Heart right ventricle (tissue), 16 donors: ENCODE data around the gene PNKP. TPM values are rescaled to one million over a fixed set of nuclear protein-coding genes. Genes with fewer than 3 reads are reported as not detected.
A peak's percentile ranks its signal among the peaks of the same experiment; 100 is the strongest.

Source experiments
- ATAC-seq, 8 donors: fragments of 200-7000 bp; cut with Tn5 transposase; one replicate each; pipeline ENCODE4 v1.9.1; 2020; ENCODE audit warnings: mild to moderate bottlenecking in 8 of 8, moderate library complexity in 8 of 8, moderate number of reproducible peaks in 1 of 8
- DNase-seq, 2 donors: peaks; one replicate each; pipeline ENCODE4 v3.0.0-alpha.2; 2020
- H3K27ac ChIP-seq, 10 donors: fragments of 200-600 bp; sonication (generic) in 2 of 10; one replicate each; pipeline versions ENCODE4 v1.5.0 to v1.8.0; 2020 to 2022; ENCODE audit warnings: mild to moderate bottlenecking in 3 of 10
- H3K27me3 ChIP-seq, 7 donors: fragments of 200-600 bp; one replicate each; pipeline ENCODE4 v1.8.0; 2021 to 2022; ENCODE audit warnings: mild to moderate bottlenecking in 2 of 7
- H3K36me3 ChIP-seq, 9 donors: fragments of 200-600 bp; sonication (generic) in 1 of 9; one replicate each; pipeline versions ENCODE4 v1.5.0 to v1.8.0; 2020 to 2022; ENCODE audit warnings: mild to moderate bottlenecking in 2 of 9
- H3K4me1 ChIP-seq, 9 donors: fragments of 200-600 bp; sonication (generic) in 1 of 9; one replicate each; pipeline versions ENCODE4 v1.5.0 to v1.8.0; 2020 to 2022; ENCODE audit warnings: mild to moderate bottlenecking in 4 of 9
- H3K4me3 ChIP-seq, 10 donors: fragments of 200-600 bp; sonication (generic) in 2 of 10; one replicate each; pipeline versions ENCODE4 v1.5.0 to v1.8.0; 2020 to 2022; ENCODE audit warnings: mild to moderate bottlenecking in 7 of 10, moderate library complexity in 2 of 10
- H3K9me3 ChIP-seq, 11 donors: fragments of 200-600 bp in 10 of 11; sonication (generic) in 2 of 11; one replicate each; pipeline versions ENCODE4 v1.5.0 to v1.8.0; 2013 to 2022; ENCODE audit warnings: mild to moderate bottlenecking in 2 of 11, control low read depth in 1 of 11, moderate library complexity in 1 of 11
- WGBS, 2 donors: extraction: QIAGEN DNeasy Blood & Tissue Kit; methylation state at CpG; one replicate each; pipeline ENCODE4 v1.1.7; 2013; ENCODE audit warnings: inconsistent platforms in 1 of 2; 5-methylcytosine and 5-hydroxymethylcytosine counted together
- intact Hi-C, 10 donors: fragments of 100-400 bp; cut with DNase I; formaldehyde crosslinking; loops; one replicate each; pipeline versions ENCODE4 v1.11.1 to v1.14.2; 2022
- polyA plus RNA-seq, 2 donors: library from polyadenylated mRNA; stranded (reverse); fragments of 200-250 nt; gene quantifications; one replicate each; pipeline ENCODE4 v1.2.3, GENCODE V29; 2013
- total RNA-seq, 10 donors: library from RNA; stranded (reverse); fragmentation: NEBNext Ultra II Directional in 3 of 10; extraction: Animal tissue kit (Norgen Biotek cat#: 25700) in 3 of 10; gene quantifications; one replicate each; pipeline versions ENCODE4 v1.2.1 to v1.2.4, GENCODE V29; 2021 to 2023
- TF ChIP-seq, protein P1 (sequence below), 9 donors: fragments of 200-600 bp; sonication (generic) in 2 of 9; IDR thresholded peaks; one replicate each; pipeline versions ENCODE4 v1.5.0 to v1.8.0; 2021 to 2022; ENCODE audit warnings: antibody characterized with exemption in 9 of 9, mild to moderate bottlenecking in 5 of 9, moderate library complexity in 1 of 9
- donor health status: Arrhythmogenic right ventricular cardiomyopathy.
- donor health status: ischemic (EF 13 %, LVEDD 7.1; RV severe dilation, severe dysfunction).
- donor health status: healthy with polysubstance abuse.
- donor health status: DM: no; HTN: yes; CAD: no.
- donor health status: DM: no; HTN: no; CAD: no.
- donor health status: ischemic (EF 25% LVEDD 6.9; RV normal size, moderate dysfunction).
- donor health status: ischemic (EF 25% LVEDD 5.7; RV mildly dilated, moderate dysfunction).
- donor health status: healthy.
- donor health status: DM: yes; HTN: yes; CAD: no.
- donor health status: Ischemic cardiomyopathy.
- donor health status: ischemic (EF 35%, LVEDD 5.7; RV mildly dilated, moderate dysfunction).
- donor health status: nonischemic (EF 11% LVEDD 7.7; RV severe dilation, severe dysfunction).
- donor health status: DM: yes; HTN: yes; CAD: no.
- donor health status: PGD.
- donor health status: ischemic (EF 29% LVEDD 5.4; RV normal size, mild dysfunction).
- donor health status: nonischemic (EF 23%, LVEDD 6.1; RV moderate dilation, normal function).

The PNKP gene
- total and polyA plus RNA-seq, 12 donors = 24.0 to 91.7 (median 34.6) TPM

DNA sequence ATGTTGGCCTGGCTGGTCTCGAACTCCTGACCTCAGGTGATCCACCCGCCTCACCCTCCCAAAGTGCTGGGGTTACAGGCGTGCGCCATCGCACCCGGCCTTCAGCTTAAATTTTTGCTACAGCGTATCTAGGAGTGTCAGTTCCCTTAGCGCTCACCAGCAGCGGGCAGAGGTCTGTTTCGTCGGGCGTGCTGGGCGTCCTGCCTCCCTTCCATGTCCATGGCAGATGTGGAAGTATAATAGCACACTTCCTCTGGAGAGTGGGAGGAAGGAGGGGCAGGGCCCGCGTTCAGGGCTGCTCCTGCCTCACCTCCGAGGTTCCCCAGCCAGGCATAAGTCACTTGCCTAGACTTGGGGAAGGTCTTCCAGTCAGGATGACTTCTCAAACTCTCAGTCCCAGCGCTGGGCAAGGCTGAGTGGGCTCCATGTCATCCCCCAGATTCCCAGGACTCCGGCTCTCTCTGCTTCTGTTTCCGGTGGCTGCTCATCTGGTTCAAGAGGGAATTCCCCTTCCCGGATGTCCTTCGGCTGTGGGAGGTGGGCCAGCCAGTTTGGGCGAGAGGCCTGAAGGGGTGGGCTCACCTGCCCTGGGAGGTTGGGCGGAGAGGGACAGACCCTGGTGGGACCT, 19.8 kb upstream of the PNKP start:
- intact Hi-C loops = no loop called here
- H3K4me3 ChIP-seq = peak overlapping the region in 1 of 10 donors; percentile 25
- H3K4me1 ChIP-seq = peaks cover 5 to 27% (median 11%) of the 10 kb centered on the region in 9 donors
- H3K27me3 ChIP-seq = peaks cover 0 to 9% (median 0%) of the 10 kb centered on the region in 7 donors
- peak overlapping the region in 3 of 10 donors; percentile 20 to 35 (median 33) for H3K27ac ChIP-seq
- 69 to 70% methylated on average over 23 of the region's 23 CpGs for WGBS, 2 donors
- DNase-seq (peak; percentile 19 to 20), ATAC-seq (peak in 1 of 8 donors; percentile 17)
- H3K9me3 ChIP-seq = no peaks in the 10 kb centered on the region
- H3K36me3 ChIP-seq = peaks cover 15 to 56% (median 40%) of the 10 kb centered on the region in 9 donors
- TF ChIP-seq, protein P1, sequence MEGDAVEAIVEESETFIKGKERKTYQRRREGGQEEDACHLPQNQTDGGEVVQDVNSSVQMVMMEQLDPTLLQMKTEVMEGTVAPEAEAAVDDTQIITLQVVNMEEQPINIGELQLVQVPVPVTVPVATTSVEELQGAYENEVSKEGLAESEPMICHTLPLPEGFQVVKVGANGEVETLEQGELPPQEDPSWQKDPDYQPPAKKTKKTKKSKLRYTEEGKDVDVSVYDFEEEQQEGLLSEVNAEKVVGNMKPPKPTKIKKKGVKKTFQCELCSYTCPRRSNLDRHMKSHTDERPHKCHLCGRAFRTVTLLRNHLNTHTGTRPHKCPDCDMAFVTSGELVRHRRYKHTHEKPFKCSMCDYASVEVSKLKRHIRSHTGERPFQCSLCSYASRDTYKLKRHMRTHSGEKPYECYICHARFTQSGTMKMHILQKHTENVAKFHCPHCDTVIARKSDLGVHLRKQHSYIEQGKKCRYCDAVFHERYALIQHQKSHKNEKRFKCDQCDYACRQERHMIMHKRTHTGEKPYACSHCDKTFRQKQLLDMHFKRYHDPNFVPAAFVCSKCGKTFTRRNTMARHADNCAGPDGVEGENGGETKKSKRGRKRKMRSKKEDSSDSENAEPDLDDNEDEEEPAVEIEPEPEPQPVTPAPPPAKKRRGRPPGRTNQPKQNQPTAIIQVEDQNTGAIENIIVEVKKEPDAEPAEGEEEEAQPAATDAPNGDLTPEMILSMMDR (IDR thresholded peaks at IDR 0.05) = no peak

DNA sequence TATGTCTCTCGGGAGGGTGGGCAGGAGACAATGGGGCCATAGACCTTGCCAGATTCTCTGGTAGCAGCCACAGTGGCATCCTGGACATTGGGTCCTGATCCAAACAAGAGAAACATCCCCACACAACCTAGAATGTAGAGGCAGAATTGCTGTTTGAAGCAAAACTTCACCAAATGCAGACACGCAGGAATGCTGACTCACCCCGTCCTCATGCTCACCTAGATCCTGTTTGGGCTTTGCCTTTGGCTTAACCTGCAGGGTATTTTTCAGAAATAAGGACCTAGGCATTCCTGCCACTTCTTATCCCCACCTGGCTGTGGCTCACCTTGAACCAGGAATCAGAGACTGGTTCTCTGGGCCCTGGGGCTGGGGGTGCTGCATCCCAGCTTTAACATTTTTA, 17.4 kb upstream of the PNKP start:
- TF ChIP-seq, protein P1 (IDR thresholded peaks at IDR 0.05) = no peak
- peaks cover 0 to 18% (median 3%) of the 10 kb centered on the region in 9 donors for H3K4me1 ChIP-seq
- DNase-seq = no peak
- WGBS, 2 donors = 92 to 100% methylated on average over 3 of the region's 3 CpGs
- H3K9me3 ChIP-seq = no peaks in the 10 kb centered on the region
- ATAC-seq = no peak
- peaks cover 15 to 80% (median 63%) of the 10 kb centered on the region in 9 donors for H3K36me3 ChIP-seq
- H3K27me3 ChIP-seq = peaks cover 0 to 1% (median 0%) of the 10 kb centered on the region in 7 donors
- no peak overlapping the region for H3K4me3 ChIP-seq
- intact Hi-C loops = loop anchor here in 1 of 10 donors (5.0 kb wide), 1 partner anchor 43 kb away; the partner anchor contains the start of genes ATF5 and NUP62
- no peak overlapping the region for H3K27ac ChIP-seq

DNA sequence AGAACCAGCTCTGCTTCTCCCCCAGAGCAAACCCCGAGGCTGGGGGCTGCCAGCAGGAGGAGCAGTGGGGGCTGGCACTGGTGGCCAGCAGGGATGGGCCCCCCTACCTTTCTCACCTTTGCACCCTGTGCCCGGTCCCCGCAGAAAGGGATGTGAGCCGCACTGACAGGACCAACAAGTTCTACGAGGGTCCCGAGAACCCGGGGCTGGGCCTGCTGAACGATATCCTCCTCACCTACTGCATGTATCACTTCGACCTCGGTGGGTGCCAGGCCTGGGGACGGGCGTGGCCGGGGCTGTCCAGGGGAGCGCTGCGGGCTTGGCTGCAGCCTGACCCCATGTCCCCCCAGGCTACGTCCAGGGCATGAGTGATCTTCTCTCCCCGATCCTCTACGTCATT, 16.7 kb upstream of the PNKP start:
- Histone ChIP-seq H3K4me1 (peaks cover 0 to 14% (median under 1%) of the 10 kb centered on the region in 9 donors), H3K4me3 (no peak overlapping the region), H3K27me3 (no peaks in the 10 kb centered on the region), H3K36me3 (peaks cover 15 to 87% (median 68%) of the 10 kb centered on the region in 9 donors), H3K27ac (no peak overlapping the region), H3K9me3 (no peaks in the 10 kb centered on the region)
- ATAC-seq (no peak), DNase-seq (no peak)
- 94% methylated on average over 18 of the region's 18 CpGs for WGBS, 2 donors
- TF ChIP-seq, protein P1 (IDR thresholded peaks at IDR 0.05) = no peak
- intact Hi-C loops = loop anchor here in 1 of 10 donors (5.0 kb wide), 1 partner anchor 43 kb away; the partner anchor contains the start of genes ATF5 and NUP62

DNA sequence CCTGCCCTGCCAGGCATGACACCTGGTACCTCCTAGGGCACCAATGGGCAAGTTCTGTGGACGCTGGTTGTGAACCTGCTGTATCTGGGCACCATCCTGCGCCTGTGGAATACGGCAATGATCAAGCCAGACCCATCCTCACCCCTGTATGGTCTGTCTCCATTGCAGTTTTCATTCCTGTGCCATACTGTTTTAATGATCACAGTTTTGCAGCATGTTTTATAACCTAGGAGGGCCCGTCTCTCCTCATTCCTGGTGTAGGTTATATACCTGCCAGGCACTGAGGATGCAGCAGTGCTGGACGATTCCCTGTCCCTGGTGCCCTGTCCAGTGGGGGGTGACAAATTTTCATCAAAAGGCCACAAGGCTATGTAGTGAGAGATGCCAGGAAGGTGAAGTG, 15.7 kb upstream of the PNKP start:
- no peak for ATAC-seq
- no peak overlapping the region for H3K4me3 ChIP-seq

More for the DNA sequence above, 15.7 kb upstream of the PNKP start:
- Histone ChIP-seq H3K36me3 (peaks cover 15 to 90% (median 73%) of the 10 kb centered on the region in 9 donors), H3K9me3 (no peaks in the 10 kb centered on the region), H3K27me3 (no peaks in the 10 kb centered on the region), H3K4me1 (peaks cover 3 to 25% (median 11%) of the 10 kb centered on the region in 9 donors), H3K27ac (no peak overlapping the region)
- 98 to 100% methylated on average over 5 of the region's 5 CpGs for WGBS, 2 donors
- DNase-seq = no peak
- TF ChIP-seq, protein P1 (IDR thresholded peaks at IDR 0.05) = no peak
- intact Hi-C loops = loop anchor here in 1 of 10 donors (5.0 kb wide), 1 partner anchor 44 kb away; the partner anchor contains the start of genes ATF5 and NUP62
